Activated CD8-positive, alpha-beta T cell treated with anti-CD3 and anti-CD28 coated beads, Interleukin-2, amount 10 ng/mL, durations not matched to agents 7 days and 5 days (primary cell): ENCODE measurements around the gene EEA1. TPM values are rescaled to one million over a fixed set of nuclear protein-coding genes. Genes with fewer than 3 reads are reported as not detected.
"Not testable (repeated sequence)": the region's sequence is repeated elsewhere in the genome, so short reads cannot be mapped to it uniquely, and the experiment has no call there.

Experiments used
- ATAC-seq: fragments of 150-1000 bp; cut with Tn5 transposase; one replicate; pipeline ENCODE4 v1.10.0; 2021; ENCODE audit warnings: moderate library complexity
- CTCF ChIA-PET: fragments of 350-600 bp; sonication (Branson Sonifier 250); formaldehyde crosslinking; loops from one replicate; lab custom pipeline; 2021; ENCODE audit warnings: antibody characterized with exemption; lab: Charles Lee
- POLR2A ChIA-PET: fragments of 350-600 bp; sonication (Branson Sonifier 250); formaldehyde crosslinking; loops from one replicate; lab custom pipeline; 2021; ENCODE audit warnings: antibody characterized with exemption; lab: Charles Lee
- DNase-seq: peaks from one replicate; pipeline ENCODE4 v3.0.0-alpha.2; 2020
- H3K27ac Mint-ChIP-seq: one replicate; pipeline ENCODE4 v1.8.0; 2021; ENCODE audit warnings: mild to moderate bottlenecking, mixed read lengths
- H3K27me3 Mint-ChIP-seq: one replicate; pipeline ENCODE4 v1.8.0; 2021; ENCODE audit warnings: low read depth, mixed read lengths
- H3K36me3 Mint-ChIP-seq: one replicate; pipeline ENCODE4 v1.8.0; 2021; ENCODE audit warnings: low read depth, mixed read lengths
- H3K4me1 Mint-ChIP-seq: one replicate; pipeline ENCODE4 v1.8.0; 2021; ENCODE audit warnings: low read depth, mixed read lengths
- H3K4me3 Mint-ChIP-seq: one replicate; pipeline ENCODE4 v1.8.0; 2021; ENCODE audit warnings: mild to moderate bottlenecking, mixed read lengths
- H3K9me3 Mint-ChIP-seq: one replicate; pipeline ENCODE4 v1.8.0; 2022; ENCODE audit warnings: mixed read lengths; ENCODE audit not compliant: insufficient read depth
- total RNA-seq, 2 experiments: library from RNA; stranded (reverse); gene quantifications; one replicate each; pipeline ENCODE4 v1.2.3, GENCODE V29; 2021

EEA1 gene
- total RNA-seq, 2 experiments from 2014 or later = 15.9 to 16.2 TPM

DNA sequence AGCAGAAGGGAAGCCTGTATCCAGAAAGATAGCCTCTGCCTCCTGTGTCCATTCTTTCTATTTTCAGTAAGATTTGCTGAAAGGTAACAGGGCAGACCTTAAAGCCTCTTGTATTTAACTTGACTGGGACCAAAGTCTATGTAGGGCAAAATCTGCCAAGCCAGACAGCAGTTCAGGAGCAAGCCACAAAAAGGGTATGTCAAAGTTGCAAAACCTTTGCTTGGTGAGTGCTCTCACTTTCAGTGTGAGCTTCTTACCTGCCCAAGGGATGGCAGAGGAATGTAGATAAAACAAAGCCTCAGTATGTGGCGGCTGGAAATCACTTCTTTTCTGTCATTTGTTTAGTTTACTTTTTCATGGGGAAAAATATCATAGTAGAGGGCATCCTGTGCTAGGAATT lies 163.2 kb downstream of the EEA1 start:
- no peak for DNase-seq
- H3K36me3 Mint-ChIP-seq = no peaks in the 10 kb centered on the region
- H3K27me3 Mint-ChIP-seq = no peaks in the 10 kb centered on the region
- H3K4me3 Mint-ChIP-seq = no peak overlapping the region
- ChIA-PET CTCF (no interaction called here), POLR2A (interaction anchor here (0.8 kb wide), 1 partner anchor 9 kb away, joined by 3 read pairs; no protein-coding TSS in a partner anchor)
- H3K4me1 Mint-ChIP-seq = peaks cover 32% of the 10 kb centered on the region
- ATAC-seq = no peak
- H3K27ac Mint-ChIP-seq = no peak overlapping the region
- no peaks in the 10 kb centered on the region for H3K9me3 Mint-ChIP-seq

DNA sequence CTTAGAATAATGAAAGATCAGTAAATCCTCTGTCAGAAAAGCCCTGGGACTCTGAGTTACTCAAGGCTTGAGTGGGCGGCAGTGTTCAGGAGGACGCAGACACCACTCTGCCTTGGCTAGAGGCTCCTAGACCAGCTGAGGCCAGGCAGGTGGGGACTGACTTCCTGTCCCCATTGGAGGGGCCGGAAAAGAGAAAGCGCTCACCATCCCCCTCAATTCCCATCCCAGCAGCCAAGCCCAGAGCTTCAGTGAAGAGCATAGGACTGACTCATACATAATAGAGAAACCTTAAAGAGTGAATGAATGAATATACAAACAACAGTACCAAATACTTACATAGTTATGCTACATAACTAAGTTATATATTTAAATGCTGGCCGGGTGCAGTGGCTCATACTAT lies 164.3 kb downstream of the EEA1 start:
- no peak for DNase-seq
- Mint-ChIP-seq H3K27ac (no peak overlapping the region), H3K27me3 (no peaks in the 10 kb centered on the region), H3K4me3 (no peak overlapping the region), H3K9me3 (no peaks in the 10 kb centered on the region), H3K4me1 (peaks cover 24% of the 10 kb centered on the region), H3K36me3 (no peaks in the 10 kb centered on the region)
- CTCF ChIA-PET = no interaction called here
- no peak for ATAC-seq
- POLR2A ChIA-PET = no interaction called here

DNA sequence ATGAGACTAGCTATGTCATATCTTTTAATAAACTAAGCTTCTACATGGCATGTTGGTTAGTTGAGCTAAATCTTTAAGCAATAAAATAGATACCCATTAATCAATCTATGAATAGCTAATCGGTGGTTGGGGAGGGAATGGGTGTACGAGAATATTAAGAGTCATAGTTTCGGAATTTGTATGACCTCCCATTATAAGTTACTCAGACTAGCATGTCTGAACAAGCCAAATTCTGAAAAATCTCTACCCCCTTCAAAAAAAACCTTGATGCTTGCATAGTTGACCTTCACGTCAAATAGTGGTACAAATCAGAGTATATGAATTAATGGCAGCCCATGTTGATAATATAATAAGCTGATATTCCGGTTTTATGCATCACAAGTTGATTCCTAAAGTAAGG lies 166.3 kb downstream of the EEA1 start:
- ATAC-seq = no peak
- Mint-ChIP-seq H3K4me3 (no peak overlapping the region), H3K9me3 (peaks cover 4% of the 10 kb centered on the region), H3K27ac (no peak overlapping the region), H3K27me3 (peaks cover 5% of the 10 kb centered on the region), H3K36me3 (no peaks in the 10 kb centered on the region), H3K4me1 (peaks cover 4% of the 10 kb centered on the region)
- no peak for DNase-seq
- POLR2A ChIA-PET = interaction anchor here (0.7 kb wide), 1 partner anchor 34 kb away, joined by 3 read pairs; no protein-coding TSS in a partner anchor
- CTCF ChIA-PET = no interaction called here

DNA sequence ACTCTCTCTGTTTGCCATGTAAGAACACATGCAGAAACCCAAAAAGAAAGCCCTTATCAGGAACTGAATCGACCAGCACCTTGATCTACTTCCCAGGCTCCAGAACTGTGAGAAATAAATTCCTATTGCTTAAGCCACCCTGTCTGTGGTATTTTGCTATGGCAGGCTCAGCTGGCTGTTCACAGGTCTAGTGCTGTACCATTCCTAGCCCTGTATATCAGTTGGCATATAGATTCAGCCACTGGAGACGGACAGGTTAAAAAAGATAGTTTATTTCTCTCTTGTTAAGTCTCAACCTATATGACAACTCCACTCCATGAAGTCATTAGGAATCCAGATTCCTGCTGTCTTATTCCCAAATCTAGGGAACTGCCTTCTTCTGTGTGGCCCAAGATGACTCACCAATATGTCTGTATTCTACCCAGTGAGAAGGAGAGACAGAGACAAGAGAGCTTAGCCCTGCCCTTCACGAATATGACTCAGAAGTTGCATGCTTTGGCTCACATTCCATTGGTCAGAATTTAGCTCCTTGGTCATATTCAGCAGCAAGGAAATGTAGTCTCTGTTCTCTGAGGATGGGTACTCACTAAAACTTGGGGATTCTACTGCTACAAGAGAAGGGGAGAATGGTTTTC lies 169.3 kb downstream of the EEA1 start:
- Mint-ChIP-seq H3K27ac (no peak overlapping the region), H3K4me3 (no peak overlapping the region), H3K27me3 (peaks cover 16% of the 10 kb centered on the region), H3K4me1 (peaks cover 3% of the 10 kb centered on the region), H3K36me3 (no peaks in the 10 kb centered on the region), H3K9me3 (peaks cover 4% of the 10 kb centered on the region)
- ATAC-seq (no peak), DNase-seq (no peak)
- POLR2A ChIA-PET = no interaction called here
- CTCF ChIA-PET = no interaction called here

DNA sequence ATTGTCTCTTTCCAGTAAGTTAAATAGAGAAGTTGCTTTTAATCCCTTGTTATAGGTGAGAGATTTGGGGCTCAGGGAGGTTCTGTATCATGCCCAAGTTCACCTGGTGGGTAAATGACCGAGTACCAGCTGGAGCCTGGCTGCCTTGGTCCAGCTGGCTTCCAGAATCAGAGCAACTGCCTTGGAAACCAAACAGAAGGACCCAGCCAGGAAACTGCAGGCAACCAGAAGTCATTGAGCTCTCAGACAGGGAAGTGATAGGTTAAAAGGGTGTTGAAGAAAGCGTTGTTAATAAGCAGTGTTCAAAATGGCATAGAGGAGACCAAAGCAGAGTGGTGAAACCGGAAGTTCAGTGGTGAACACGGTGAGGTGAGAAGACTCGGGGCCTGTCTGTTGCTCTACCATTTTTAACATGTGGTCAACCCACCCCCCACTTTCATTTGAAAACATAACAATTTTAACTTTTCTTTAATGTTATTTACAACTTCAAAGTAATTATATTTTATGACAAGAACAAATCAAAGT lies 171.4 kb downstream of the EEA1 start:
- Mint-ChIP-seq H3K27me3 (peaks cover 16% of the 10 kb centered on the region), H3K4me3 (no peak overlapping the region), H3K27ac (no peak overlapping the region), H3K9me3 (peaks cover 4% of the 10 kb centered on the region), H3K36me3 (no peaks in the 10 kb centered on the region), H3K4me1 (peaks cover 3% of the 10 kb centered on the region)
- CTCF ChIA-PET = no interaction called here
- DNase-seq (no peak), ATAC-seq (no peak)
- POLR2A ChIA-PET = no interaction called here

DNA sequence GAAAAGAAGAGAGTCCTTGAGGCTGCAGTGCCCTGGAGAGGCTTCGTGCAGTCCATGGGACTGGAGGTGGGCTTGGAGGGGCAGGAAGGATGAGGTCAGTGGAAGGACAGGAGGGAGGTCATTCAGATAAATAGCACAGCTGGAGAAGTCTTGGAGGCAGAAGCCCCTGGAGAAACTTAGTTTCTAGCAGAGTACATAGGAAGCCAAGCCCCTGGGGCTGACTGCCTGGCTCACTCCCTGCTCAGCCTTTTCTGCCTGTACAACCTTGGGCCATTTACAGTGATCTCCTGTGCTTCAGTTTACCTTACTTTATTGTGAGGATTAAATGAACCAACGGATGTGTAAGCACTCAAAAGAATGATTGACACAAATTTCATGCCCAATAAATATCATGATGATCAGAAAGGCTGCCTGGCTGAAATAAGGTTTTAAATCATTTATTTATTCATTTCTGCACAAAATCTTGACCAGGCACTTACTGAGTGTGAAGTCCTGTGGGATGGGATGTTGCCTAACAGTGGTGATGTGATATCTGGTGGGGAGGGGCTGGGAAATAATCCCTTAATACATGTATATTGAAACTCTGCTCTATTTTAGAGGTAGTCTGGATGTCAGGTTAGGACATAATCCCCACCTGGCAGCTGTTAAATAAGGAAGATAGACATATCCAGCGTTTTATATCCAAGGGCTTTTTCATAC lies 172.0 kb downstream of the EEA1 start:
- Mint-ChIP-seq H3K4me1 (peaks cover 3% of the 10 kb centered on the region), H3K4me3 (no peak overlapping the region), H3K27me3 (peaks cover 16% of the 10 kb centered on the region), H3K27ac (no peak overlapping the region), H3K9me3 (peaks cover 4% of the 10 kb centered on the region), H3K36me3 (no peaks in the 10 kb centered on the region)
- ATAC-seq (no peak), DNase-seq (no peak)
- CTCF ChIA-PET = no interaction called here
- POLR2A ChIA-PET = interaction anchor here (0.7 kb wide), 1 partner anchor 9 kb away, joined by 3 read pairs; no protein-coding TSS in a partner anchor

DNA sequence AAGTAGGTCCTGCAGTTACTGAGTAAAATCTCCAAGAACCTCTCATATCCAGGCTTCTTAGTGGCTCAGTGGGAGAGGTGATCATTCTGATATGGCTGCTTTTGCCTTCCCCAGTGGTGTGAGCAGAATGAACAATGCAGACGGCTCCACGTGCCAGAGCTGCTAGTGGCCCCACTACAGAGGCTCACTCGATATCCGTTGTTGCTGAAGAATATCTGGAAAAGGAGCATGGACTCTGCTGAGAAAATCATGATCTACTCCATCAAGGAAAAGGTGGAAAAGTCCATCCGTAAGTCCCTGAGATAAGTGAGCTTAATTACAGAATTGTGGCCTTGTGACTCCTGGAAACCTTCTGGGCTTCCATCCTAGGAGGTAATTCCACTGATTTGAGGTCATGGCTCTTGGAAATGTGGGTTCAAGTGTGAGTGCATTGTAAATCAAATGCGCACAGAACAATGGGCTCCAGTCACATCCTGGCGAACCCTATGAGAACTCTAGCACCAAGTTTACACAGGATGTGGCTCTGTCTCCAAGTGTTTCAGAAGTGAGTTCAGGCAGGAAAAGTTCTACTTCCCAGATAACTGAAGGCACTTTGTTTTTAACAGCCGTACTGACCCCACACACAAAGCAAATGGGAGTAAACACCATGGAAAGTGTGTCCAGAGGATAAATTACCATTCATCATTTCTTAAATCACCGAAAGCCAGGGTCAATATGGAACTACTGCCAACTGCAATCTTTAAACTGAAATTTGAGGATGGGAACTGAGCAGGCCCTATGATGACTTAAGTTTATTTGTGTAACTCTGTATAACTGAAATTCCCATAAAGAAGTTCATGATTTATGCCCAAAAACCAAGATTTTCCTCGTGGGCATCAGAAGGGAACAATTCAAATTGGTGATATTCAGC lies 174.9 kb downstream of the EEA1 start:
- POLR2A ChIA-PET = no interaction called here
- Mint-ChIP-seq H3K27me3 (peaks cover 16% of the 10 kb centered on the region), H3K4me1 (peaks cover 3% of the 10 kb centered on the region), H3K36me3 (no peaks in the 10 kb centered on the region), H3K4me3 (no peak overlapping the region), H3K9me3 (peaks cover 4% of the 10 kb centered on the region), H3K27ac (no peak overlapping the region)
- ATAC-seq (no peak), DNase-seq (no peak)
- CTCF ChIA-PET = no interaction called here

DNA sequence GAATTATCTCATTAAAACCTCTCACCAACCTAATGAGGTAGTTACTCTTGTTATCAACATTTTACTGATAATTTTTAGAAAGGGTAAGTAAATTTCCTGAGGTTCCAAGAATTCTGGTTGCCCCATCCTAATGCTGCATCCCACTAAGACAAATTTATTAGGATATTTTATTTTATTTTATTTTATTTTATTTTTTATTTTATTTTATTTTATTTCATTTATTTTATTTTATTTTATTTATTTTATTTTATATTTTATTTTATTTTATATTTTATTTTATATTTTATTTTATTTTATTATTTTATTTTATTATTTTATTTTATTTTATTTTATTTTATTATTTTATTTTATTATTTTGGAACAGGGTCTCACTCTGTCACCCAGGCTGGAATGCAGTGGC lies 179.4 kb downstream of the EEA1 start:
- POLR2A ChIA-PET, H3K27me3 Mint-ChIP-seq, H3K27ac Mint-ChIP-seq, DNase-seq, CTCF ChIA-PET, H3K9me3 Mint-ChIP-seq, H3K36me3 Mint-ChIP-seq, ATAC-seq, H3K4me3 Mint-ChIP-seq, H3K4me1 Mint-ChIP-seq: not testable (repeated sequence)

DNA sequence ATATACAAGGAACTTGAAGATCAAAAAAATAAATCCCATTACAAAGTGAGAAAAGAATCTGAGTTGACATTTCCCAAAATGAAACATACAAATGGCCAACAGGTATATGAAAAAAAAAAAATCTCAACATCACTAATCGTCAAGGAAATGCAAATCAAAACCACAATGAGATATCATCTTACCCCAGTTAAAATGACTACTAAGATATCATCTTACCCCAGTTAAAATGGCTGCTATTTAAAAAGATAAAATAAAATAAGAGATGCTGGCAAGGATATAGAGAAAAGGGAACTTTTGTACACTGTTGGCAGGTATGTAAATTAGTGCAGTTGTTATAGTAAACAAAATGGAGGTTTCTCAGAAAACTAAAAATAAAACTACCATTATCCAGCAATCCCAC lies 181.9 kb downstream of the EEA1 start:
- ChIA-PET CTCF (no interaction called here), POLR2A (no interaction called here)
- no peak overlapping the region for H3K4me3 Mint-ChIP-seq
- no peak for ATAC-seq
- peaks cover 2% of the 10 kb centered on the region for H3K27me3 Mint-ChIP-seq
- no peaks in the 10 kb centered on the region for H3K4me1 Mint-ChIP-seq
- H3K27ac Mint-ChIP-seq = no peak overlapping the region
- no peaks in the 10 kb centered on the region for H3K36me3 Mint-ChIP-seq
- H3K9me3 Mint-ChIP-seq = no peaks in the 10 kb centered on the region
- no peak for DNase-seq

DNA sequence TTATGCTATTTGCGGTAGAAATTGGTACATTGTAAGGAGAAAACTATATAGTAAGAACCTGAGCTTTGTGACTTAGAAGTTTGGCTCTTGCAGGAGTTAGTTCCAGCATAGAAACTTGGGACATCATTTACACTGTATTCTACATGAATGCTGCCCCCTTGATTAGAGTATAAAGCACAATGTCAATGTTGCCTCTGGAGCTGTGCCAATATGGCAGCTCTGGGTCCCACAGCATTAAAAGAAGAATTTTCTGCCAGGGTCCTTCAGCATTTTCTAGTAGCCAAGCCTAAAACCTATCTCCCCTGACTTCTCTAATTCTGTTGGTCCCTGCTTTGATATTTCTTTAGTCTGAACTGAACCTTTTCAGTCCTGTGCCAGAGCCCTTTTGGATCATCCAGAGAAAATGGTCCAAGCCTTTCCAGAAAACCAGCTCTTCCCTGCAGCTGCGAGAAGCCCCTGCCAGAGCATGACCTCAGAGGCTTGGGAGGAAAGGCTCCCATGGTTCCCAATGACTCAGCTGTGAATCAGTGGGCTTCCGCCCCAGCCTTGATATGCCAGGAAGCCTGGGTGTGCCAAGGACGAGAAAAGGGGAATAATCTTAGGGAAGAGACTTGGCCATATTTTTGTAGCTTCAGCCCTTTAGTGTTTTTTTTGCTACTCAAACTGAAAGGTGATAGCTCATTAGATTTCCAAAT lies 183.1 kb downstream of the EEA1 start:
- DNase-seq (no peak), ATAC-seq (no peak)
- CTCF ChIA-PET = no interaction called here
- Mint-ChIP-seq H3K4me3 (no peak overlapping the region), H3K9me3 (no peaks in the 10 kb centered on the region), H3K4me1 (no peaks in the 10 kb centered on the region), H3K36me3 (no peaks in the 10 kb centered on the region), H3K27me3 (peaks cover 5% of the 10 kb centered on the region), H3K27ac (no peak overlapping the region)
- POLR2A ChIA-PET = no interaction called here

DNA sequence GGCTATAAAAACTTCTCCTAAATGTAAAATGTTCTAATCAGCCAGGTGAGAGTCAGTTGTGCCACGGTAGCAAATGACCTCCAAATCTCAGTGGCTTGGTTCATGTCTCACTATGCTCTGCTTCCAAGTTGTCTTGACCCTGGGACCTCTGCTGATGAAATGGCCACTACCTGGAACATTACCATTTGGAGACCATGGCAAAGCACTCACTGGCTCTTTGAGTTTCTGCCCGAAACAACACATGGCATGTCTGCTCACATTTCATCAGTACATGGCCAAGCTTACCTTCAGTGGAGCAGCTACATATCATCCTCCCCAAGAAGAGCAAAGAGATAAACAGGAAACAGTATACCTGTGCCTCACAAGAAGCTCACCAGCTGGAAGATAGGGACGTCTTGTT lies 186.1 kb downstream of the EEA1 start:
- POLR2A ChIA-PET = no interaction called here
- CTCF ChIA-PET = no interaction called here
- no peaks in the 10 kb centered on the region for H3K4me1 Mint-ChIP-seq
- no peak overlapping the region for H3K4me3 Mint-ChIP-seq
- DNase-seq (no peak), ATAC-seq (no peak)
- H3K27me3 Mint-ChIP-seq = peaks cover 5% of the 10 kb centered on the region
- no peak overlapping the region for H3K27ac Mint-ChIP-seq
- H3K9me3 Mint-ChIP-seq = no peaks in the 10 kb centered on the region
- H3K36me3 Mint-ChIP-seq = no peaks in the 10 kb centered on the region
